SK-N-SH treated with all-trans-retinoic acid at 6 μM for 48 hours (cell line): Measurements from ENCODE around the gene SLC2A13.
A peak's percentile ranks its signal among the peaks of the same experiment; 100 is the strongest.

Experiments
- ATAC-seq: fragments of 200-7000 bp; cut with Tn5 transposase; 3 replicates; pipeline ENCODE4 v1.9.1; 2020; ENCODE audit warnings: mild to moderate bottlenecking, moderate library complexity
- ARNTL ChIP-seq: fragments of 450-650 bp; formaldehyde crosslinking; IDR thresholded peaks from 2 replicates; pipeline ENCODE4 v1.5.0; 2020; ENCODE audit warnings: low read depth, mild to moderate bottlenecking, moderate library complexity, borderline replicate concordance
- BACH2 ChIP-seq: fragments of 250-450 bp; sonication (Bioruptor Pico); IDR thresholded peaks from 2 replicates; pipeline ENCODE4 v1.9.0; 2021; ENCODE audit warnings: mild to moderate bottlenecking, borderline replicate concordance
- CREB5 ChIP-seq: fragments of 250-450 bp; sonication (Bioruptor Pico); IDR thresholded peaks from 2 replicates; pipeline ENCODE4 v1.5.1; 2020; ENCODE audit warnings: low read depth, mild to moderate bottlenecking, moderate library complexity
- CSDC2 ChIP-seq: fragments of 250-450 bp; sonication (Bioruptor Pico); IDR thresholded peaks from 2 replicates; pipeline ENCODE4 v1.5.0; 2020; ENCODE audit warnings: mild to moderate bottlenecking, moderate library complexity
- CSRNP3 ChIP-seq: fragments of 250-450 bp; sonication (Bioruptor Pico); IDR thresholded peaks from 2 replicates; pipeline ENCODE4 v1.5.1; 2021; ENCODE audit warnings: mild to moderate bottlenecking, moderate library complexity
- ESRRG ChIP-seq: fragments of 250-450 bp; sonication (Bioruptor Pico); IDR thresholded peaks from 2 replicates; pipeline ENCODE4 v1.6.1; 2021; ENCODE audit warnings: mild to moderate bottlenecking
- ISL1 ChIP-seq: fragments of 250-450 bp; sonication (Bioruptor Pico); IDR thresholded peaks from 2 replicates; pipeline ENCODE4 v2.1.2; 2022; ENCODE audit warnings: mild to moderate bottlenecking, moderate library complexity
- OSR1 ChIP-seq: fragments of 250-450 bp; sonication (Bioruptor Pico); IDR thresholded peaks from 2 replicates; pipeline ENCODE4 v1.8.0; 2022; ENCODE audit warnings: moderate library complexity, mild to moderate bottlenecking, inconsistent platforms
- PATZ1 ChIP-seq: fragments of 250-450 bp; sonication (Bioruptor Pico); IDR thresholded peaks from 2 replicates; pipeline ENCODE4 v1.8.0; 2020; ENCODE audit warnings: mild to moderate bottlenecking, moderate library complexity, borderline replicate concordance
- POU6F1 ChIP-seq: fragments of 250-450 bp; sonication (Bioruptor Pico); IDR thresholded peaks from 2 replicates; pipeline ENCODE4 v1.8.0; 2021; ENCODE audit warnings: low read depth, mild to moderate bottlenecking, moderate library complexity, borderline replicate concordance
- PPARA ChIP-seq: fragments of 250-450 bp; sonication (Bioruptor Pico); IDR thresholded peaks from 2 replicates; pipeline ENCODE4 v1.5.0; 2020; ENCODE audit warnings: mild to moderate bottlenecking, borderline replicate concordance
- RARB ChIP-seq: fragments of 250-450 bp; sonication (Bioruptor Pico); IDR thresholded peaks from 2 replicates; pipeline ENCODE4 v1.8.0; 2021; ENCODE audit warnings: mild to moderate bottlenecking, moderate library complexity
- SNAI2 ChIP-seq: fragments of 250-450 bp; sonication (Bioruptor Pico); IDR thresholded peaks from 2 replicates; pipeline ENCODE4 v1.5.0; 2020; ENCODE audit warnings: mild to moderate bottlenecking, moderate library complexity
- TCF4 ChIP-seq: fragments of 250-450 bp; sonication (Bioruptor Pico); IDR thresholded peaks from 2 replicates; pipeline ENCODE4 v1.8.0; 2021; ENCODE audit warnings: mild to moderate bottlenecking, moderate library complexity, borderline replicate concordance
- TOX ChIP-seq: fragments of 250-450 bp; sonication (Bioruptor Pico); IDR thresholded peaks from 2 replicates; pipeline ENCODE4 v1.8.0; 2021; ENCODE audit warnings: mild to moderate bottlenecking, moderate library complexity, borderline replicate concordance
- TSHZ2 ChIP-seq: fragments of 250-450 bp; sonication (Bioruptor Pico); IDR thresholded peaks from 2 replicates; pipeline ENCODE4 v1.5.0; 2020; ENCODE audit warnings: mild to moderate bottlenecking, moderate library complexity
- ZC3H10 ChIP-seq: fragments of 250-450 bp; sonication (Bioruptor Pico); IDR thresholded peaks from 2 replicates; pipeline ENCODE4 v1.5.1; 2021; ENCODE audit warnings: mild to moderate bottlenecking, moderate library complexity
- ZFP30 ChIP-seq: fragments of 450-650 bp; formaldehyde crosslinking; IDR thresholded peaks from 2 replicates; pipeline ENCODE4 v1.5.0; 2022; ENCODE audit warnings: mild to moderate bottlenecking, moderate library complexity
- ZNF565 ChIP-seq: fragments of 450-650 bp; formaldehyde crosslinking; conservative IDR thresholded peaks from 2 replicates; pipeline ENCODE4 v1.5.0; 2020; ENCODE audit warnings: low read depth, mild to moderate bottlenecking, moderate library complexity
- ZNF8 ChIP-seq: fragments of 450-650 bp; formaldehyde crosslinking; IDR thresholded peaks from 2 replicates; pipeline ENCODE4 v1.5.0; 2020; ENCODE audit warnings: mild to moderate bottlenecking, moderate library complexity

The SLC2A13 gene

GRCh38 chr12:40000884-40001283 is 105.0 kb downstream of the SLC2A13 start:
- no peak for ATAC-seq
- TF ChIP-seq ZC3H10 (no peak), POU6F1 (no peak), PATZ1 (CRISPR knock-in tag) (no peak), SNAI2 (CRISPR knock-in tag) (no peak), CSRNP3 (no peak), RARB (CRISPR knock-in tag) (no peak), CSDC2 (CRISPR knock-in tag) (no peak), TOX (no peak), PPARA (CRISPR knock-in tag) (no peak), ESRRG (CRISPR knock-in tag) (no peak), CREB5 (no peak), ZNF8 (no peak), TCF4 (CRISPR knock-in tag) (no peak), BACH2 (no peak)
- TF ChIP-seq, all 23 proteins: peak for 0

GRCh38 chr12:39993268-39993667 is 112.6 kb downstream of the SLC2A13 start:
- ATAC-seq = no peak
- no peak for TF ChIP-seq ISL1
- TF ChIP-seq, all 23 proteins: peak for 0

GRCh38 chr12:39990122-39991101 is 115.5 kb downstream of the SLC2A13 start:
- ATAC-seq = peak; percentile 94
- TF ChIP-seq ISL1 (no peak), CSRNP3 (no peak)
- TF ChIP-seq, all 23 proteins: peak for 0

GRCh38 chr12:39989501-39989900 is 116.4 kb downstream of the SLC2A13 start:
- ATAC-seq = no peak
- TF ChIP-seq OSR1 (CRISPR knock-in tag) (no peak), PATZ1 (CRISPR knock-in tag) (no peak), TSHZ2 (no peak), RARB (CRISPR knock-in tag) (no peak), ISL1 (no peak), BACH2 (no peak), ARNTL (no peak), ZNF565 (CRISPR knock-in tag) (no peak), ZFP30 (no peak), TCF4 (CRISPR knock-in tag) (no peak), POU6F1 (no peak)
